ENCODE data around the gene PKP4. TPM values are rescaled to one million over a fixed set of nuclear protein-coding genes. Genes with fewer than 3 reads are reported as not detected.

PKP4 gene
- total RNA-seq, 1 experiment from 2014 or later = 67.7 TPM

GRCh38 chr2:158689391-158689790 is 232.6 kb downstream of the PKP4 start:
- Histone ChIP-seq H3K27ac (ENCODE audit: low read depth, low read length, poor library complexity, severe bottlenecking) (no peak overlapping the region), H3K9me3 (ENCODE audit: low read depth, low read length, poor library complexity, severe bottlenecking) (no peaks in the 10 kb centered on the region), H3K27me3 (replicated peaks; ENCODE audit: insufficient read depth, low read depth, low read length, poor library complexity) (no peaks in the 10 kb centered on the region), H3K36me3 (ENCODE audit: insufficient read depth, low read length, poor library complexity, severe bottlenecking) (no peaks in the 10 kb centered on the region), H3K4me3 (ENCODE audit: low read depth, low read length, poor library complexity, severe bottlenecking) (no peak overlapping the region), H3K4me1 (ENCODE audit: insufficient read depth, low read length, poor library complexity, severe bottlenecking) (no peaks in the 10 kb centered on the region)
- intact Hi-C loops (cut with micrococcal nuclease; ENCODE audit: unreplicated experiment) = no loop called here
- CTCF ChIA-PET = no interaction called here
- TF ChIP-seq EZH2 (IDR thresholded peaks at IDR 0.05; ENCODE audit: borderline replicate concordance, low read depth, low read length, poor library complexity, severe bottlenecking) = no peak
- TF ChIP-seq CTCF (conservative IDR thresholded peaks at IDR 0.05; ENCODE audit: low read depth, low read length) = no peak
- BruUV-seq (replicated peaks) = no TSS peak
- no peak for DNase-seq (ENCODE audit: low spot score)
- POLR2A ChIA-PET (ENCODE audit: low non-redundant PET) = no interaction called here

DNA sequence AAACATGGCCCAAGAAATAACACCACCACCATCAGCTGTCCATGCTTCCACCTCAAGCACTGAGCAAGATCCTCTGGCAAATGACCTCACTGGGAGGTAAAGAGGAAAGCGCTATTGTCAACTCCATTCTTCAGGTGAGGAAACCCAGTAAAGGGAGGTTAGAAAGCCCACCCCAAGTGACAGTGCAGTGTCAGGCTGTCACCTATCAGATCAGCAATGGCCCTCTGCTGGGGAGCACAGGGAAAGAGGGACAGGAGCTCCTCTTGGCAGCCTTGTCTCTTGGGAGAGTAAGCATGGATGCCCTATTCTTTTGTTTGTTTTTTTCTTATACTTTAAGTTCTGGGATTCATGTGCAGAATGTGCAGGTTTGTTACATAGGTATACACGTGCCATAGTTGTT is 234.1 kb downstream of the PKP4 start:
- Histone ChIP-seq H3K27me3 (replicated peaks; ENCODE audit: insufficient read depth, low read depth, low read length, poor library complexity) (no peaks in the 10 kb centered on the region), H3K27ac (ENCODE audit: low read depth, low read length, poor library complexity, severe bottlenecking) (no peak overlapping the region), H3K36me3 (ENCODE audit: insufficient read depth, low read length, poor library complexity, severe bottlenecking) (no peaks in the 10 kb centered on the region), H3K9me3 (ENCODE audit: low read depth, low read length, poor library complexity, severe bottlenecking) (no peaks in the 10 kb centered on the region), H3K4me1 (ENCODE audit: insufficient read depth, low read length, poor library complexity, severe bottlenecking) (no peaks in the 10 kb centered on the region), H3K4me3 (ENCODE audit: low read depth, low read length, poor library complexity, severe bottlenecking) (no peak overlapping the region)
- TF ChIP-seq CTCF (conservative IDR thresholded peaks at IDR 0.05; ENCODE audit: low read depth, low read length) (no peak), EZH2 (IDR thresholded peaks at IDR 0.05; ENCODE audit: borderline replicate concordance, low read depth, low read length, poor library complexity, severe bottlenecking) (no peak)
- intact Hi-C loops (cut with micrococcal nuclease; ENCODE audit: unreplicated experiment) = no loop called here
- BruUV-seq (replicated peaks) = no TSS peak
- ChIA-PET POLR2A (ENCODE audit: low non-redundant PET) (no interaction called here), CTCF (no interaction called here)
- DNase-seq (ENCODE audit: low spot score) = no peak

DNA sequence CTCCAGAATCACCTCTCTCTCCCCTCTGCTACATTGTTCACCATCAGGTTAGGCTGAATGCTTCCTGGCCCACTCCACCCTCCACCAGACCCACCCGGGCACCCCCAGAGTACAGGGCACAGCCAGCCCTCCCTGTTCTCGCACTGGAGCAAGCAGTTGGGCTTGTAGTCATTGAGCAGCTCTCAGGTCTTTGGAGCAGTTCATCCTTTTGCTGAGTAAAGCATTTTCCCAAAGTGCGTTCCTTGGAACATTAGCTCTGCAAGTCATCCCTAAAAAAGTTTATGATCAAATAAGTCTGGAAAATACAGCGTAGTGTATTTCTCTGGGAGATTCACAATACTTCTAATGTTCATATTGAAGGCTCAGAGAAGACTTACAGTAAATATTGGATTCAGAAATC is 234.9 kb downstream of the PKP4 start:
- BruUV-seq (replicated peaks) = no TSS peak
- Histone ChIP-seq H3K27ac (ENCODE audit: low read depth, low read length, poor library complexity, severe bottlenecking) (no peak overlapping the region), H3K27me3 (replicated peaks; ENCODE audit: insufficient read depth, low read depth, low read length, poor library complexity) (no peaks in the 10 kb centered on the region), H3K36me3 (ENCODE audit: insufficient read depth, low read length, poor library complexity, severe bottlenecking) (no peaks in the 10 kb centered on the region), H3K9me3 (ENCODE audit: low read depth, low read length, poor library complexity, severe bottlenecking) (peaks cover 3% of the 10 kb centered on the region), H3K4me1 (ENCODE audit: insufficient read depth, low read length, poor library complexity, severe bottlenecking) (no peaks in the 10 kb centered on the region), H3K4me3 (ENCODE audit: low read depth, low read length, poor library complexity, severe bottlenecking) (no peak overlapping the region)
- TF ChIP-seq EZH2 (IDR thresholded peaks at IDR 0.05; ENCODE audit: borderline replicate concordance, low read depth, low read length, poor library complexity, severe bottlenecking) (no peak), CTCF (conservative IDR thresholded peaks at IDR 0.05; ENCODE audit: low read depth, low read length) (no peak)
- intact Hi-C loops (cut with micrococcal nuclease; ENCODE audit: unreplicated experiment) = no loop called here
- POLR2A ChIA-PET (ENCODE audit: low non-redundant PET) = no interaction called here
- CTCF ChIA-PET = no interaction called here
- no peak for DNase-seq (ENCODE audit: low spot score)

Data from A673 (cell line).